ENCODE data around the gene GAGE12E.
"Not testable (repeated sequence)": the region's sequence is repeated elsewhere in the genome, so short reads cannot be mapped to it uniquely, and the experiment has no call there.

- TF ChIP-seq CTCF, POLR2A, EP300 (IDR thresholded peaks at IDR 0.05): not testable (repeated sequence)
Measured at GRCh38 chrX:49531877-49532276, 19.2 kb upstream of the GAGE12E start, which contains the start of gene GAGE12C.
